Measurements from ENCODE around the gene HS3ST3B1. TPM values are rescaled to one million over a fixed set of nuclear protein-coding genes. Genes with fewer than 3 reads are reported as not detected.

Gene HS3ST3B1
- total RNA-seq, 2 donors from 2014 or later: 0.73 to 1.7 TPM

- DNase-seq (no peak), ATAC-seq (no peak)
- intact Hi-C loops (cut with DNase I, micrococcal nuclease): no loop called here
Observed at GRCh38 chr17:14316126-14316832, 15.4 kb downstream of the HS3ST3B1 start.

GRCh38 chr17:14317383-14317782 is 16.5 kb downstream of the HS3ST3B1 start:
- no peak for DNase-seq

GRCh38 chr17:14318109-14318917 is 17.4 kb downstream of the HS3ST3B1 start:
- ATAC-seq: no peak
- DNase-seq: no peak
- intact Hi-C loops (cut with DNase I, micrococcal nuclease): no loop called here

More at GRCh38 chr17:14317383-14317782, 16.5 kb downstream of the HS3ST3B1 start:
- ATAC-seq: no peak
- intact Hi-C loops (cut with DNase I, micrococcal nuclease): no loop called here

- no peak for ATAC-seq
- intact Hi-C loops (cut with DNase I, micrococcal nuclease): no loop called here
- no peak for DNase-seq
Observed at GRCh38 chr17:14318918-14319205, 18.0 kb downstream of the HS3ST3B1 start.

GRCh38 chr17:14320098-14320497 is 19.2 kb downstream of the HS3ST3B1 start:
- DNase-seq (no peak), ATAC-seq (no peak)
- intact Hi-C loops (cut with DNase I, micrococcal nuclease): no loop called here

- no peak for ATAC-seq
- intact Hi-C loops (cut with DNase I, micrococcal nuclease): no loop called here
- DNase-seq: no peak
Observed at GRCh38 chr17:14320734-14321475, 20.0 kb downstream of the HS3ST3B1 start.

- ATAC-seq (no peak), DNase-seq (no peak)
- intact Hi-C loops (cut with DNase I, micrococcal nuclease): no loop called here
Observed at GRCh38 chr17:14321476-14321949, 20.6 kb downstream of the HS3ST3B1 start.

GRCh38 chr17:14321980-14322776 is 21.3 kb downstream of the HS3ST3B1 start:
- intact Hi-C loops (cut with DNase I, micrococcal nuclease): no loop called here
- no peak for DNase-seq
- ATAC-seq: no peak

- no peak for ATAC-seq
- intact Hi-C loops (cut with DNase I, micrococcal nuclease): no loop called here
- no peak for DNase-seq
Observed at GRCh38 chr17:14323522-14323981, 22.7 kb downstream of the HS3ST3B1 start.

GRCh38 chr17:14325618-14326167 is 24.8 kb downstream of the HS3ST3B1 start:
- intact Hi-C loops (cut with DNase I, micrococcal nuclease): no loop called here
- no peak for ATAC-seq

GRCh38 chr17:14329900-14330491 is 29.1 kb downstream of the HS3ST3B1 start:
- ATAC-seq (no peak), DNase-seq (no peak)
- intact Hi-C loops (cut with DNase I, micrococcal nuclease): no loop called here

More at GRCh38 chr17:14325618-14326167, 24.8 kb downstream of the HS3ST3B1 start:
- no peak for DNase-seq

GRCh38 chr17:14330492-14330962 is 29.6 kb downstream of the HS3ST3B1 start:
- no peak for ATAC-seq

GRCh38 chr17:14331225-14331981 is 30.5 kb downstream of the HS3ST3B1 start:
- no peak for ATAC-seq
- intact Hi-C loops (cut with DNase I, micrococcal nuclease): no loop called here
- DNase-seq: no peak

More at GRCh38 chr17:14330492-14330962, 29.6 kb downstream of the HS3ST3B1 start:
- intact Hi-C loops (cut with DNase I, micrococcal nuclease): no loop called here
- no peak for DNase-seq

GRCh38 chr17:14331982-14332298 is 31.1 kb downstream of the HS3ST3B1 start:
- ATAC-seq (no peak), DNase-seq (no peak)
- intact Hi-C loops (cut with DNase I, micrococcal nuclease): no loop called here

- DNase-seq: no peak
- intact Hi-C loops (cut with DNase I, micrococcal nuclease): no loop called here
- ATAC-seq: no peak
Observed at GRCh38 chr17:14332331-14332730, 31.4 kb downstream of the HS3ST3B1 start.

- DNase-seq: no peak
- no peak for ATAC-seq
- intact Hi-C loops (cut with DNase I, micrococcal nuclease): no loop called here
Observed at GRCh38 chr17:14333506-14333905, 32.6 kb downstream of the HS3ST3B1 start.

- DNase-seq (no peak), ATAC-seq (no peak)
- intact Hi-C loops (cut with DNase I, micrococcal nuclease): no loop called here
Observed at GRCh38 chr17:14334276-14334840, 33.5 kb downstream of the HS3ST3B1 start.

Data from left colon (tissue), 2 donors.